ENCODE measurements around the gene PRDM16.

DNA sequence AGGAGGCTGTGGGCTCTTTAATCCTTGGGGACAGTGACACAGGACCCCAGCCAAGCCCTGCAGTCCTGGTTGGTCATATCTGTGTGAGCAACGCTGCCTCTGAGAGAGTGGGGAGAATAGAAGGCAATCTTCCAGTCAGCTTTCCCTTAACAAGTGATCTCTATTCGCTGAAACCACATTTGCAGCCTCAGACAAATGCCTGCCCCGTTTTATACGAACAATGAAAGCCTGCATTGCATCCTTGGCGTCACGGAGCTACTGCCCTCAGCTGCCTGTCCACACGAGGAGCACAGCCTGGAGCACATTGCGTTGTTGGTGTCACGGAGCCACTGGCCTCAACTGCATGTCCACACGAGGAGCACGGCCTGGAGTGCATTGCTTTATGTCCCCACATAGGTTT, 235.2 kb downstream of the PRDM16 start:
- TF ChIP-seq, protein P1, sequence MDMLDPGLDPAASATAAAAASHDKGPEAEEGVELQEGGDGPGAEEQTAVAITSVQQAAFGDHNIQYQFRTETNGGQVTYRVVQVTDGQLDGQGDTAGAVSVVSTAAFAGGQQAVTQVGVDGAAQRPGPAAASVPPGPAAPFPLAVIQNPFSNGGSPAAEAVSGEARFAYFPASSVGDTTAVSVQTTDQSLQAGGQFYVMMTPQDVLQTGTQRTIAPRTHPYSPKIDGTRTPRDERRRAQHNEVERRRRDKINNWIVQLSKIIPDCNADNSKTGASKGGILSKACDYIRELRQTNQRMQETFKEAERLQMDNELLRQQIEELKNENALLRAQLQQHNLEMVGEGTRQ (IDR thresholded peaks at IDR 0.05; ENCODE audit: low read depth, low read length) = no peak
- TF ChIP-seq CEBPB (IDR thresholded peaks at IDR 0.05; ENCODE audit: low read depth, low read length) = no peak
- TF ChIP-seq, protein P2, sequence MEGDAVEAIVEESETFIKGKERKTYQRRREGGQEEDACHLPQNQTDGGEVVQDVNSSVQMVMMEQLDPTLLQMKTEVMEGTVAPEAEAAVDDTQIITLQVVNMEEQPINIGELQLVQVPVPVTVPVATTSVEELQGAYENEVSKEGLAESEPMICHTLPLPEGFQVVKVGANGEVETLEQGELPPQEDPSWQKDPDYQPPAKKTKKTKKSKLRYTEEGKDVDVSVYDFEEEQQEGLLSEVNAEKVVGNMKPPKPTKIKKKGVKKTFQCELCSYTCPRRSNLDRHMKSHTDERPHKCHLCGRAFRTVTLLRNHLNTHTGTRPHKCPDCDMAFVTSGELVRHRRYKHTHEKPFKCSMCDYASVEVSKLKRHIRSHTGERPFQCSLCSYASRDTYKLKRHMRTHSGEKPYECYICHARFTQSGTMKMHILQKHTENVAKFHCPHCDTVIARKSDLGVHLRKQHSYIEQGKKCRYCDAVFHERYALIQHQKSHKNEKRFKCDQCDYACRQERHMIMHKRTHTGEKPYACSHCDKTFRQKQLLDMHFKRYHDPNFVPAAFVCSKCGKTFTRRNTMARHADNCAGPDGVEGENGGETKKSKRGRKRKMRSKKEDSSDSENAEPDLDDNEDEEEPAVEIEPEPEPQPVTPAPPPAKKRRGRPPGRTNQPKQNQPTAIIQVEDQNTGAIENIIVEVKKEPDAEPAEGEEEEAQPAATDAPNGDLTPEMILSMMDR (conservative IDR thresholded peaks at IDR 0.05; ENCODE audit: low read depth, low read length) = no peak
- TF ChIP-seq, protein P3, sequence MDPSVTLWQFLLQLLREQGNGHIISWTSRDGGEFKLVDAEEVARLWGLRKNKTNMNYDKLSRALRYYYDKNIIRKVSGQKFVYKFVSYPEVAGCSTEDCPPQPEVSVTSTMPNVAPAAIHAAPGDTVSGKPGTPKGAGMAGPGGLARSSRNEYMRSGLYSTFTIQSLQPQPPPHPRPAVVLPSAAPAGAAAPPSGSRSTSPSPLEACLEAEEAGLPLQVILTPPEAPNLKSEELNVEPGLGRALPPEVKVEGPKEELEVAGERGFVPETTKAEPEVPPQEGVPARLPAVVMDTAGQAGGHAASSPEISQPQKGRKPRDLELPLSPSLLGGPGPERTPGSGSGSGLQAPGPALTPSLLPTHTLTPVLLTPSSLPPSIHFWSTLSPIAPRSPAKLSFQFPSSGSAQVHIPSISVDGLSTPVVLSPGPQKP (IDR thresholded peaks at IDR 0.05; ENCODE audit: borderline replicate concordance, low read depth, low read length) = no peak
